ENCODE measurements around the gene ZCCHC18.
"Not testable (repeated sequence)": the region's sequence is repeated elsewhere in the genome, so short reads cannot be mapped to it uniquely, and the experiment has no call there.

DNA sequence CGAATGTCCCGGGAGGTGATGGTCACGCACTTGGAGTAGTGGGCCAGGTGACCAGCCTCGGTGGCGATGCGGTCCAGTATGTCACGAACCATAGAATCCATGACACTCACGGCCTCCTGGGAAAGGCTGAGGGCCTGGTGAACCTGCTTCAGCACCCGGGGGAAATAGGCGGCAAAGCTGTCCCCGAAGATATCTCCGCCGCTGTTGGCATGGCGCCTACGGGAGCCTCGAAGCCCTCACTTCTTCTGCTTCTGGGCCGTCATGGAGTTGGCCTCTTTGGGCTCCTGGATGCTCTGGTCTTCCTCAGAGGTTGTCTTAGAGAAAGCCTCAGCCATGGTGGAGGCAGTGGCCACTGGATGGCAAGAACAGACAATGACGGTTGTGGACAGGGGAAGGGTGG lies 49.7 kb upstream of the ZCCHC18 start:
- TF ChIP-seq, protein P1, sequence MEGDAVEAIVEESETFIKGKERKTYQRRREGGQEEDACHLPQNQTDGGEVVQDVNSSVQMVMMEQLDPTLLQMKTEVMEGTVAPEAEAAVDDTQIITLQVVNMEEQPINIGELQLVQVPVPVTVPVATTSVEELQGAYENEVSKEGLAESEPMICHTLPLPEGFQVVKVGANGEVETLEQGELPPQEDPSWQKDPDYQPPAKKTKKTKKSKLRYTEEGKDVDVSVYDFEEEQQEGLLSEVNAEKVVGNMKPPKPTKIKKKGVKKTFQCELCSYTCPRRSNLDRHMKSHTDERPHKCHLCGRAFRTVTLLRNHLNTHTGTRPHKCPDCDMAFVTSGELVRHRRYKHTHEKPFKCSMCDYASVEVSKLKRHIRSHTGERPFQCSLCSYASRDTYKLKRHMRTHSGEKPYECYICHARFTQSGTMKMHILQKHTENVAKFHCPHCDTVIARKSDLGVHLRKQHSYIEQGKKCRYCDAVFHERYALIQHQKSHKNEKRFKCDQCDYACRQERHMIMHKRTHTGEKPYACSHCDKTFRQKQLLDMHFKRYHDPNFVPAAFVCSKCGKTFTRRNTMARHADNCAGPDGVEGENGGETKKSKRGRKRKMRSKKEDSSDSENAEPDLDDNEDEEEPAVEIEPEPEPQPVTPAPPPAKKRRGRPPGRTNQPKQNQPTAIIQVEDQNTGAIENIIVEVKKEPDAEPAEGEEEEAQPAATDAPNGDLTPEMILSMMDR (IDR thresholded peaks at IDR 0.05), result not testable (repeated sequence)
- TF ChIP-seq POLR2AphosphoS5, POLR2A, EP300 (IDR thresholded peaks at IDR 0.05): not testable (repeated sequence)

Measured in stomach (tissue), 4 donors.